SU-DHL-6 (cell line): Measurements from ENCODE around the gene ANKRD33B.

Experiments used
- CTCF ChIP-seq: fragments of 200-600 bp; sonication (generic); IDR thresholded peaks from one replicate; pipeline ENCODE4 v1.5.1; 2017; ENCODE audit warnings: antibody characterized with exemption, mild to moderate bottlenecking, low read length, moderate library complexity; ENCODE audit not compliant: insufficient read depth, poor library complexity, severe bottlenecking
- EZH2phosphoT487 ChIP-seq: fragments of 200-600 bp; sonication (generic), shearing (Covaris generic); conservative IDR thresholded peaks from 2 replicates; pipeline ENCODE4 v1.6.1; 2018; ENCODE audit warnings: mild to moderate bottlenecking, antibody characterized with exemption, low read length, moderate library complexity, mixed read lengths

- TF ChIP-seq CTCF = no peak
- TF ChIP-seq EZH2phosphoT487 = no peak
Observed at GRCh38 chr5:10626473-10627013, 62.7 kb downstream of the ANKRD33B start.
